Activated CD4-positive, alpha-beta T cell treated with anti-CD3 and anti-CD28 coated beads, Interleukin-2, amount 10 ng/mL, durations not matched to agents 7 days and 5 days (primary cell): ENCODE measurements around the gene NCKAP5. TPM values are rescaled to one million over a fixed set of nuclear protein-coding genes. Genes with fewer than 3 reads are reported as not detected.

Experiments
- CTCF ChIA-PET: fragments of 350-600 bp; sonication (Branson Sonifier 250); formaldehyde crosslinking; loops from one replicate; lab custom pipeline; 2021; ENCODE audit warnings: antibody characterized with exemption; lab: Charles Lee
- POLR2A ChIA-PET: fragments of 350-600 bp; sonication (Branson Sonifier 250); formaldehyde crosslinking; loops from one replicate; lab custom pipeline; 2021; ENCODE audit warnings: antibody characterized with exemption; lab: Charles Lee
- DNase-seq: peaks from one replicate; pipeline ENCODE4 v3.0.0-alpha.2; 2020
- H3K27ac Mint-ChIP-seq: one replicate; pipeline ENCODE4 v1.8.0; 2021; ENCODE audit warnings: mild to moderate bottlenecking, moderate library complexity, mixed read lengths
- H3K27me3 Mint-ChIP-seq: one replicate; pipeline ENCODE4 v1.8.0; 2021; ENCODE audit warnings: mixed read lengths
- H3K36me3 Mint-ChIP-seq: one replicate; pipeline ENCODE4 v1.8.0; 2021; ENCODE audit warnings: low read depth, mixed read lengths
- H3K4me1 Mint-ChIP-seq: one replicate; pipeline ENCODE4 v1.8.0; 2021; ENCODE audit warnings: mixed read lengths
- H3K4me3 Mint-ChIP-seq: one replicate; pipeline ENCODE4 v1.8.0; 2021; ENCODE audit warnings: mild to moderate bottlenecking, moderate library complexity, mixed read lengths
- H3K9me3 Mint-ChIP-seq: one replicate; pipeline ENCODE4 v1.8.0; 2021; ENCODE audit warnings: mixed read lengths
- total RNA-seq, 2 experiments: library from RNA; stranded (reverse); gene quantifications; one replicate each; pipeline ENCODE4 v1.2.3, GENCODE V29; 2021

Gene NCKAP5
- total RNA-seq, 2 experiments from 2014 or later = not detected

DNA sequence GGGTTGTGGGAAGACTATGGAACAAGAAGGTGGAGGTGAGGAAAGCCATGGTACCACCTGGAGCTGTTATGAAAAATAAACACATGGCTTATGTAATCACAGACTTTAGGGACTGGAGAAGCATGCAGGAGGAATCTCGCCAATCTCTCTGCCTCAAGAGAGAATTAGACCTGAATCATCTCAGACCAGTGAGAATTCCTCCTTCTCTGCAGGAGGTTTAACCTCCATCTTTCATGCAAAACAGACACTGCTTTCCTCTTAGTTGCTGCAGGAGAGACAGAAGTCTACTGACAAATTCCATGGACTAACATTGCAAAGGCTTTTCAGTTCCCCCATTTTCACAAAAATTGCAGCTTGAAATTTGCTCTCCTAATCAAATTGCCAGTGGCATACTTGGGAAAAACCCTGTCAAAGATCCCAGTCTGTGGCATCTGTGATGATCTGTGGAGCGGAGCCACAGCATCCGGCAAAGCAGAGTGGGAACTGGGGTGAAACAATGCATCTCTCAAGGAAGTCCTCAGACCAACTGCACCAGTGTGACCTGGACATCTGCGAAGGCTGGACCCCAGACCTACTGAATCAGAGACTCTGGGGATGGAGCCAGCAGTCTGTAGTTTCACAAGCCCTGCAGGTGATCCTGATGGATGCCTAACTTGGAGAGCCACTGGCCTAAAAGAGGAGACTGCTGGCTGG lies 28.6 kb upstream of the NCKAP5 start:
- Mint-ChIP-seq H3K36me3 (no peaks in the 10 kb centered on the region), H3K4me1 (no peaks in the 10 kb centered on the region), H3K4me3 (no peak overlapping the region), H3K27ac (no peak overlapping the region), H3K27me3 (no peaks in the 10 kb centered on the region), H3K9me3 (no peaks in the 10 kb centered on the region)
- no peak for DNase-seq
- POLR2A ChIA-PET = no interaction called here
- CTCF ChIA-PET = no interaction called here

DNA sequence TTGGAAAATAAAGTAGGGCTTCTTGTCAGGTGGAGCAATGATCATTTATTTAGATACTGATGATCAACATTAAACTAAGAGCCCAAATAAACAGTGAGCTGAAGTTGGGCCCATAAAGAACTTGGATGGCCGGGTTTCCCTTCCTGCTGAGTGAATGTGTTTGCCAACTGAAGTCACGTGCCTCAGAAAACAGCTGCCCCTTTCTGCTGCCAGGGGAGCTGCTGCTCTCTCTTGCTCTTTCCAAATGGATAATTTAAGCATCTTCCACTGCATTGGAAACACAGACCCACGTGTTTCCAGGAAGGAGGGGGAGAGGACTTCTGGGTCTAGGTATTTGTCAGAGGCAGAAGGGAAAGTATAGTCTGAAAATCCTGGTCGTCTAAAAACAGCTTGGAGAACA lies 22.9 kb upstream of the NCKAP5 start:
- Mint-ChIP-seq H3K4me1 (no peaks in the 10 kb centered on the region), H3K36me3 (no peaks in the 10 kb centered on the region), H3K27me3 (no peaks in the 10 kb centered on the region), H3K27ac (no peak overlapping the region), H3K9me3 (no peaks in the 10 kb centered on the region), H3K4me3 (no peak overlapping the region)
- no peak for DNase-seq
- ChIA-PET CTCF (no interaction called here), POLR2A (no interaction called here)

DNA sequence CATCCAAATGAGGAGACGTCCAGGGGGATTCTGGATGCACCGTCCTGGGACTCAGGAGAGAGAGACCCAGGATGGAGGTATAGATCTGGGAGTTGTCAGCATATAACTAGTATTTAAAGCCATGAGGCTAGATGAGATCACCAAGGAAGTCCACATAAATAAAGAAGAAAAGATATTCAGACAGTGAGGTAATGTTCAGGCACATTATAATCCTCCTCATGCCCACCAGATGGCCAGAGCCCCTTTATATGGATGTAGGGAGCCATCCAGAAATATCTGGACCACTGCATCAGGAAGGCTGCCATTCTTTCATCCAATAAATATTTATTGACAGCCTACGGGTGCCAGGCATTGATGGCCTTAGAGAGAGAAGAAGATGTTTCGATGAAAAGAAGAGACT lies 21.2 kb upstream of the NCKAP5 start:
- H3K9me3 Mint-ChIP-seq = no peaks in the 10 kb centered on the region
- H3K27me3 Mint-ChIP-seq = no peaks in the 10 kb centered on the region
- no peak overlapping the region for H3K27ac Mint-ChIP-seq
- no peak overlapping the region for H3K4me3 Mint-ChIP-seq
- DNase-seq = no peak
- CTCF ChIA-PET = no interaction called here
- no peaks in the 10 kb centered on the region for H3K4me1 Mint-ChIP-seq
- H3K36me3 Mint-ChIP-seq = no peaks in the 10 kb centered on the region
- POLR2A ChIA-PET = no interaction called here

DNA sequence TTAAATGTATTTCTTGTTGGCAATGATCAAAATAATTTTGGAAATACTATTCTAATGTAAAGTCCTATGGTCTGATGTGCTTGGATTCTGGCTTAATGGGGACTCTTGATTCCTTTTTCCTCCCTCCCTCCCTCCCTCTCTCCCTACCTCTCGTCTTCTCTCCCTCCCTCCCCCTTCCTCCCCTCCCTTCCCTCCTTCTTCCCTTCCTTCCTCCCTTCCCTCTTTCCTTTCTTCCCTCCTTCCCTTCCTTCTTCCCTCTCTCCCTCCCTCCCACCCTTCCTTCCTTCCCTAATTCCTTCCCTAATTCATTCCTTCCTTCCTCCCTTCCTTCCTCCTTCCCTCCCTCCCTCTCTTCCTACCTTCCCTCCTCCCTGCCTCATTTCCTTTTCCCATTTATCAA lies 19.9 kb upstream of the NCKAP5 start:
- Mint-ChIP-seq H3K4me1 (no peaks in the 10 kb centered on the region), H3K9me3 (no peaks in the 10 kb centered on the region), H3K36me3 (no peaks in the 10 kb centered on the region), H3K27ac (no peak overlapping the region), H3K27me3 (no peaks in the 10 kb centered on the region), H3K4me3 (no peak overlapping the region)
- CTCF ChIA-PET = no interaction called here
- POLR2A ChIA-PET = no interaction called here
- DNase-seq = no peak

GRCh38 chr2:133586978-133587377 lies 18.7 kb upstream of the NCKAP5 start:
- ChIA-PET CTCF (no interaction called here), POLR2A (no interaction called here)
- no peaks in the 10 kb centered on the region for H3K4me1 Mint-ChIP-seq
- H3K36me3 Mint-ChIP-seq = no peaks in the 10 kb centered on the region
- H3K9me3 Mint-ChIP-seq = no peaks in the 10 kb centered on the region
- H3K27me3 Mint-ChIP-seq = no peaks in the 10 kb centered on the region
- H3K27ac Mint-ChIP-seq = no peak overlapping the region
- no peak for DNase-seq
- H3K4me3 Mint-ChIP-seq = no peak overlapping the region

GRCh38 chr2:133581010-133581760 lies 12.9 kb upstream of the NCKAP5 start:
- no peak for DNase-seq
- Mint-ChIP-seq H3K4me3 (no peak overlapping the region), H3K9me3 (no peaks in the 10 kb centered on the region), H3K36me3 (no peaks in the 10 kb centered on the region), H3K4me1 (no peaks in the 10 kb centered on the region), H3K27ac (no peak overlapping the region), H3K27me3 (no peaks in the 10 kb centered on the region)
- ChIA-PET CTCF (no interaction called here), POLR2A (no interaction called here)

- no peak overlapping the region for H3K4me3 Mint-ChIP-seq
- CTCF ChIA-PET = no interaction called here
- H3K4me1 Mint-ChIP-seq = no peaks in the 10 kb centered on the region
- no peak for DNase-seq
- POLR2A ChIA-PET = no interaction called here
- H3K36me3 Mint-ChIP-seq = no peaks in the 10 kb centered on the region
- no peaks in the 10 kb centered on the region for H3K9me3 Mint-ChIP-seq
- no peaks in the 10 kb centered on the region for H3K27me3 Mint-ChIP-seq
- no peak overlapping the region for H3K27ac Mint-ChIP-seq
Observed at GRCh38 chr2:133579274-133579673, 11.0 kb upstream of the NCKAP5 start.

DNA sequence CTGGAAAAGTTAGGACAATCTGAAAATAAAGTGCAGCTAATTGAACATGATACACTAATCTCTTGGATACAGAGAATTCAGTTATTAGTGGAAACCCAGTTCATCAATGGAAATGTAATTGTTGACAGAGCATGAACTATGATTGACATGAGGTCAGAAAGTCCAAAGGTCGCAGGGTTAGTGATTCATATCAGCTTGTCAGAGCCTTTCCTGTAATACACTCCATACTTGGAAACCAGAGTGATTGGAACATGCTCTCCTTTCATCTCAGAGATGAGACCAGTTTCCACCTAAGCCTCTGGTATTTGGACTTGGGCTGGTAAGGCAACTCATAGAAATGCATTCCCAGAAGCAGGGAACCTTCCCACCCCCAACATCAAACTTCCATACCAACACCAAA lies 8.5 kb upstream of the NCKAP5 start:
- POLR2A ChIA-PET = no interaction called here
- Mint-ChIP-seq H3K9me3 (no peaks in the 10 kb centered on the region), H3K4me1 (no peaks in the 10 kb centered on the region), H3K27ac (no peak overlapping the region), H3K36me3 (no peaks in the 10 kb centered on the region), H3K27me3 (no peaks in the 10 kb centered on the region), H3K4me3 (no peak overlapping the region)
- no peak for DNase-seq
- CTCF ChIA-PET = no interaction called here

DNA sequence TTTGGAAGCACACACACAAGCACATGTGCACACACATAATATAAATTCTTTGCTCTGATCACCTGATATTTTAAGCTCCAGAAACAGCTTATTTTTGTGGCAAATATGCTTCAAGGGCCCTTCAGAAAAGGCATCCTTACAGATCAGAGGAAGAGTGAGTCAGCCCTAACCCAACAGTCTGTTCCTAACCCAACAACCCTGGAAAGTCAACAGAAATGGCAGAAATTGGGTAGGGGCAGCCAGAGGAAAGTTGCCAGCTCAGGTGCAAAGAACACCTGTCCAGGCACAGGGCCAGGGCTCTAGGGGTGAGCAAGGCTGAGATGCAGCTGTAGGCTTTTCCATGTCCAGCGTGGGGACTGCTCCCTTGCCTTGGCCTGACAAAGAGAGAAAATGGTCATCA lies 6.4 kb upstream of the NCKAP5 start:
- H3K27me3 Mint-ChIP-seq = peaks cover 4% of the 10 kb centered on the region
- H3K9me3 Mint-ChIP-seq = no peaks in the 10 kb centered on the region
- CTCF ChIA-PET = no interaction called here
- no peak overlapping the region for H3K27ac Mint-ChIP-seq
- no peaks in the 10 kb centered on the region for H3K36me3 Mint-ChIP-seq
- H3K4me3 Mint-ChIP-seq = no peak overlapping the region
- DNase-seq = no peak
- POLR2A ChIA-PET = no interaction called here
- no peaks in the 10 kb centered on the region for H3K4me1 Mint-ChIP-seq

DNA sequence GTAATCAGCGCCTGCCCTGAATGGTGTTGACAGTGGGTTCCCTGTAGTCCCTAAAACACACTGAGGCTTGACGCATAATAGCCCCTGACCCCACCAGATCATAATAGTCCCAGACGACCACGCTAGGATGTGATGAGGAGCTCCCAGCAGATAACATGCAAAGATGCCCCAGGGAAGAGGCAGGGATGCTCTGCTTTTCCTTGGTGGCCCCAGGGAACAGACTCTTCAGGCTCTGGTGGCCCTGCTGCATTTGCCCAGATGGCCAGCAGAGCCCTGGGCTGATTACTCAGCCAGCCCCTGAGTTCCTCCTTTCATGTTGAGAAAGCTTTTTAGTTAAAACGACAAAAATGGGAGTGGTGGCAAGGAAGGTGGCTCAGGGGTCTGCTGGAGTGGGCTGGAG lies 5.9 kb upstream of the NCKAP5 start:
- H3K36me3 Mint-ChIP-seq = no peaks in the 10 kb centered on the region
- no peaks in the 10 kb centered on the region for H3K9me3 Mint-ChIP-seq
- CTCF ChIA-PET = no interaction called here
- no peak overlapping the region for H3K4me3 Mint-ChIP-seq
- no peak for DNase-seq
- H3K27me3 Mint-ChIP-seq = peaks cover 6% of the 10 kb centered on the region
- H3K27ac Mint-ChIP-seq = no peak overlapping the region
- no peaks in the 10 kb centered on the region for H3K4me1 Mint-ChIP-seq
- POLR2A ChIA-PET = no interaction called here

DNA sequence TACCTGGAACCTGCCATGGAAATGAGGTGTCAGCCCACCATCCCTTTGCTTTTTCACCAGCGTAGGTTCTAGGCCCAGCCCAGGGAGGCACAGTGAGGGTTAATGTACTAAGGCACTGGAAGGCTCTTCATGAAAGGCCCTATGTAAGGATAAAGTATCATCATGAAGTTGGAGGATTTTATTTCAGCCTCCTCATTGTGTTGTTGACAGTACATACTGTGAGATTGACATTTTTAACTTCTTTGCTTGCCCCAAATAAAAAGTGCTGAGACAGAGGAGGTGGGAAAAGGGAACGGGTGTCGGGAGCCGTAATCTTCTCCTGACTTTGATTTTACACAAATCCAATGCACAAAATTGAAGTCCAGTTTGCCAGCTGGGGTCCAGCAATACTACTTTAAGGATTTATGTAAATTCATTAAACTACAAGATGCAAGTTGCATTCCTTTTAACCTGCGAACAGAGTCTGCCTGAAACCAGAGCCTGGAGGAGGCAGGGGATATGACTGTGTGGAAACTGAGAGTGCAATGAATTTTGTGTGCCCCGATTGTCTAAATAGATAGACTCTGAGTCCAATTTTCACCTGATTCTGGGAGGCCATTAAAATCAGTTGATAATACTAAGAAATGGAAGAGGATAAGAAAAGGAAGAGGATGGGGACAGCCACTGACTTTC lies 5.4 kb upstream of the NCKAP5 start:
- no peaks in the 10 kb centered on the region for H3K9me3 Mint-ChIP-seq
- POLR2A ChIA-PET = no interaction called here
- H3K36me3 Mint-ChIP-seq = no peaks in the 10 kb centered on the region
- H3K4me3 Mint-ChIP-seq = no peak overlapping the region
- H3K4me1 Mint-ChIP-seq = no peaks in the 10 kb centered on the region
- peaks cover 11% of the 10 kb centered on the region for H3K27me3 Mint-ChIP-seq
- CTCF ChIA-PET = no interaction called here
- DNase-seq = no peak
- no peak overlapping the region for H3K27ac Mint-ChIP-seq

GRCh38 chr2:133571249-133571648 lies 3.0 kb upstream of the NCKAP5 start:
- ChIA-PET CTCF (no interaction called here), POLR2A (no interaction called here)
- Mint-ChIP-seq H3K4me3 (no peak overlapping the region), H3K27ac (no peak overlapping the region), H3K9me3 (no peaks in the 10 kb centered on the region), H3K27me3 (peaks cover 24% of the 10 kb centered on the region), H3K36me3 (no peaks in the 10 kb centered on the region), H3K4me1 (no peaks in the 10 kb centered on the region)
- DNase-seq = no peak

GRCh38 chr2:133570542-133570941 lies 2.3 kb upstream of the NCKAP5 start:
- Mint-ChIP-seq H3K4me3 (no peak overlapping the region), H3K9me3 (no peaks in the 10 kb centered on the region), H3K27ac (no peak overlapping the region), H3K36me3 (no peaks in the 10 kb centered on the region), H3K4me1 (no peaks in the 10 kb centered on the region), H3K27me3 (peaks cover 24% of the 10 kb centered on the region)
- ChIA-PET CTCF (no interaction called here), POLR2A (no interaction called here)
- no peak for DNase-seq
